Stimulated activated memory B cell treated with anti-CD40 and anti-IgM and Interleukin-4, amounts not matched to agents 10 μg/mL and 1 μg/mL and 100 μg/mL, for 72 hours (primary cell): Measurements from ENCODE around the gene ZIC3.

Source experiments
- ATAC-seq: fragments of 150-1000 bp; cut with Tn5 transposase; 2 replicates; pipeline ENCODE4 v1.10.0; 2021
- H3K27ac Mint-ChIP-seq: one replicate; pipeline ENCODE4 v1.8.0; 2022; ENCODE audit warnings: mild to moderate bottlenecking, mixed read lengths
- H3K27me3 Mint-ChIP-seq: one replicate; pipeline ENCODE4 v1.8.0; 2022; ENCODE audit warnings: mixed read lengths
- H3K36me3 Mint-ChIP-seq: one replicate; pipeline ENCODE4 v1.8.0; 2022; ENCODE audit warnings: mixed read lengths
- H3K4me1 Mint-ChIP-seq: one replicate; pipeline ENCODE4 v1.8.0; 2022; ENCODE audit warnings: mixed read lengths
- H3K4me3 Mint-ChIP-seq: one replicate; pipeline ENCODE4 v1.8.0; 2022; ENCODE audit warnings: mild to moderate bottlenecking, moderate library complexity, mixed read lengths
- H3K9me3 Mint-ChIP-seq: one replicate; pipeline ENCODE4 v1.8.0; 2022; ENCODE audit warnings: mixed read lengths

Gene ZIC3

GRCh38 chrX:137567682-137568232 is 1.8 kb downstream of the ZIC3 start:
- Mint-ChIP-seq H3K27ac (no peak overlapping the region), H3K27me3 (peaks cover 65% of the 10 kb centered on the region), H3K36me3 (no peaks in the 10 kb centered on the region), H3K9me3 (peaks cover 4% of the 10 kb centered on the region), H3K4me1 (peaks cover 5% of the 10 kb centered on the region), H3K4me3 (no peak overlapping the region)
- no peak for ATAC-seq

DNA sequence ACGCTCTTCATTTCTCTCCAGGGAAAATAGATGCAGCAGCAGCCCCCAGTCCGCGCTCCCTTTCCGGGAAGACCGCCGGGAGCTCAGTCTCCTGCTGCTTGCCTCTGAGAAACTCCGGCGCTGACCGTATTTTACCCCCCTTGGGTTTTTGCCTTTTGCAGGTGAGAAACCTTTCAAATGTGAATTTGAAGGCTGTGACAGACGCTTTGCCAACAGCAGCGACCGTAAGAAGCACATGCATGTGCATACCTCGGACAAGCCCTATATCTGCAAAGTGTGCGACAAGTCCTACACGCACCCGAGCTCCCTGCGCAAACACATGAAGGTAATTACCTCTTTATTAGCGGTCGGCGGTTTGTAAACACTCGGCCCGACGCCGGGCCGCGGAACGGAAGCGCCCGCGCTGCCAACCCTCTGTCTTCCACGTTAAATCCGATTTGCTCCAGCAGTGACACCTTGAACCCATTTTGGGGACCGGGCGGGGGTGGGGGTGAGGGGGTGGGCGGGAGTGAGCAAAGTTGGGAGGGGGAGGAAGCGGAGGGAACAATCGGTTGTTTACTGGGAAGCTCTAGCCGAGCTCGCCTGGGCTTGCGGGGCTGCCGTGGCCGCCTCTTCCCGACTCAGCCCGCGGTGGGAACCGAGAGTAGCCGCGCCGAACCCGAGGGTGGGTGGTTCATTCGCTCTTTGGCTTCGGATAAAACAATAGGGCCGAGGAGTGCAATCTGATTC is 3.0 kb downstream of the ZIC3 start:
- H3K36me3 Mint-ChIP-seq: no peaks in the 10 kb centered on the region
- peaks cover 63% of the 10 kb centered on the region for H3K27me3 Mint-ChIP-seq
- H3K9me3 Mint-ChIP-seq: peaks cover 4% of the 10 kb centered on the region
- H3K27ac Mint-ChIP-seq: no peak overlapping the region
- H3K4me1 Mint-ChIP-seq: peaks cover 5% of the 10 kb centered on the region
- H3K4me3 Mint-ChIP-seq: no peak overlapping the region
- no peak for ATAC-seq

DNA sequence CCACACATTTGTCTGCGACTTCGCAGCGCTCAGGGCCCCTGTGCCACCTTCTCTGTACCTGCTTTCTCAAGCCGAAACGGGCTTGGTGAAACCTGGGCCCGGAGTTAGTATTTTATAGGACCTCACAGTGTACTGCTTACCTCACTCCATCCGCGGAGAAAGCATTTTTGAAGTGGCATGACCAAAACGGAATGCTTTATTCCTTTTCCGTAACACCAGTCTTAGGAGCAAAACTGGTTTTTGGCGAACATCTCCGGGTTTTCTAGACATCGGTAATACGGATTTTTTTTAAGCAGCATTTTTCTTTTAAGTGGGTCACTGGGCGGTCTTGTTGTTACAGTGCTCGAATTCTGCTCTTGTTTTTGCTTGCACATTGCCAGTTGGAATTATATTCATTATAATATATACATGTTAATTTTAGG is 3.6 kb downstream of the ZIC3 start:
- no peaks in the 10 kb centered on the region for H3K36me3 Mint-ChIP-seq
- ATAC-seq: no peak
- H3K4me3 Mint-ChIP-seq: no peak overlapping the region
- peaks cover 59% of the 10 kb centered on the region for H3K27me3 Mint-ChIP-seq
- peaks cover 4% of the 10 kb centered on the region for H3K9me3 Mint-ChIP-seq
- peaks cover 5% of the 10 kb centered on the region for H3K4me1 Mint-ChIP-seq
- no peak overlapping the region for H3K27ac Mint-ChIP-seq

- ATAC-seq: no peak
- Mint-ChIP-seq H3K9me3 (no peaks in the 10 kb centered on the region), H3K27me3 (peaks cover 27% of the 10 kb centered on the region), H3K27ac (no peak overlapping the region), H3K4me1 (no peaks in the 10 kb centered on the region), H3K4me3 (no peak overlapping the region), H3K36me3 (no peaks in the 10 kb centered on the region)
Measured at GRCh38 chrX:137573324-137574101, 7.6 kb downstream of the ZIC3 start.

DNA sequence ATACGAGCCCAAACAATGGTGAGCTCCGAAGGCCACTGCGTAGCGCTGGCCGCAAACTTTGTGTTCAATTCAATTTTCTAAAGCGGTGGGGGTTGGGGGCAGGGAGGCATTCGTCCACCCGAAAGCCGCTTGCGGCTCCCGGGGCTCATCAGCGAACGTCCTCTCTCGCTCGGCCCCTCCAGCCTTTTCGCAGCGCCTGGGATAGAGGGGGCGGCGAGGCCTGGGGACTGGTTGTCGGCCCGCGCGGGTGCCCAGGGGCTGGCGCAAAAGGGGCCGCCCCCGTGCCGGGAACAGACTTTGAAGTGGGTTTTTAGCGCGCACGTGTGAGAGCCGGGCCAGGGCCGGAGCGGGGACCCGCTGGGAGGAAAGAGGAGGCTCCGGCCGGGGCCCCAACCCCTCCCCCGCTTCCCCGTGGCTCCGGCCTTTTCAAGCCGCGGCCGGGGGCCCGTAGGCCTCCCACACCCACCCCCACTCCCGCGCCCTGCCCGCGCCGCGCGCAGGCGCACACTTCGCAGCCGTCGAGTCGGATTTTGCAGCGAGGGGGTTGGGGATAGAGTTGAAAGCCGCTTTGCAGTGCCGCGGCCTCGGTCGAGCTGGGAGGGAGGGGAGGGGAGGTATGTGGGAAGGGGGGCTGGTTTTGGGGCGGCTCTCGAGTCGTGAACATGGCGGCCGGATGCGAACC is 8.3 kb downstream of the ZIC3 start:
- peaks cover 25% of the 10 kb centered on the region for H3K27me3 Mint-ChIP-seq
- H3K4me1 Mint-ChIP-seq: no peaks in the 10 kb centered on the region
- H3K9me3 Mint-ChIP-seq: no peaks in the 10 kb centered on the region
- no peak overlapping the region for H3K4me3 Mint-ChIP-seq
- ATAC-seq: no peak
- H3K36me3 Mint-ChIP-seq: no peaks in the 10 kb centered on the region
- no peak overlapping the region for H3K27ac Mint-ChIP-seq

- Mint-ChIP-seq H3K9me3 (no peaks in the 10 kb centered on the region), H3K27ac (no peak overlapping the region)
Measured at GRCh38 chrX:137574784-137575293, 8.9 kb downstream of the ZIC3 start.

DNA sequence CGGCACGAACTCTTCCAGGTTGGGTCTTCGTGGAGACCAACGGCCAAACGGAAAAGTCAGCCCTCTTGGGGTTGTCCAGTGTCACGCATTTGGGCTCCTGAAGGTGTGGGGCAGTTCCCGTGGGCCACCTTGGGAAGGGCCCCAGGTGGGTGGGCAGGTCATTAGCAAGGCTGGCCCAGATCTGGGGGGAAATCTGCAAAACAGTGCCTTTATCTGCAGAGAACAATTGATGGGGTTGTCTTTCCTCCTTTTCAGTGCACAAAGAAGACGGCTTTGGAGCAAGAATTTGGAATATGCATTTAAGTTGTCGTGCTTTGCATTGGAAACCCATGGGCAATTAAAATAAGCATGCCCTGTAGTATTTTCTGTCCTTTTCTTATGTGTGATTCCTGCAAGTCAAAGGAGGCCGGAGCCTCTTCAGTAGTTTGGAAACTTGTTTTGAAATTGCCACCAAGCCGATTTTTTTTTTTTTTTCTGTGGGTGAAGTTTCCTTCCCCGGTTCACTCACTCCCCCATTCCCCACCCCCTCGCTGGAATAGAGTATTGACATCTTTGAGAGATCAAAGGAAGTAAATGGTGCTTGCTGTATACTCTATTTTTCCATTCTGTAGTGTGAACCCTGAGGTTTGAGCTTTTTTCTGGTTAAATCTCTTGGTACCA is 9.8 kb downstream of the ZIC3 start:
- no peaks in the 10 kb centered on the region for H3K36me3 Mint-ChIP-seq
- no peaks in the 10 kb centered on the region for H3K9me3 Mint-ChIP-seq
- H3K4me3 Mint-ChIP-seq: no peak overlapping the region
- peaks cover 16% of the 10 kb centered on the region for H3K27me3 Mint-ChIP-seq
- ATAC-seq: no peak
- H3K27ac Mint-ChIP-seq: no peak overlapping the region
- no peaks in the 10 kb centered on the region for H3K4me1 Mint-ChIP-seq

More at GRCh38 chrX:137574784-137575293, 8.9 kb downstream of the ZIC3 start:
- no peak for ATAC-seq
- H3K36me3 Mint-ChIP-seq: no peaks in the 10 kb centered on the region
- no peak overlapping the region for H3K4me3 Mint-ChIP-seq
- H3K27me3 Mint-ChIP-seq: peaks cover 25% of the 10 kb centered on the region
- H3K4me1 Mint-ChIP-seq: no peaks in the 10 kb centered on the region

DNA sequence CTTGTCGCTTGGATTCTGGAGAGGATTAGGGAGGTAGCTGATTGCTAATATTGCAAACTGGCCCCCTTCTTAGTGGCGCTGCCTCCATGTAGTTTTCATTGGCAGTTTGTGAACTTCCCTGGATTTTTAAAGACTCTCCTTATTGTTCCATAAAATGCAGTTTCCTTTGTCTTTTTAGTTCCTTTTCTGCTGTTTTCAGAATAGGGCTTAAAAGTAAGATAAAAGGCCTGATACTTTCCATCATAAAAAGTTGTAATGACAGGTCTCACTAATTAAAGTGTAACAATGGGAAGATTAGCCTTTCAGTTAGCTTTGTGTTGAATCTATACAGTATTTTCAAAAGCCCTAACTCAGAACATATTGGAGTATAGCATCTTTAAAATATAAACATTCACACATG is 21.2 kb downstream of the ZIC3 start:
- Mint-ChIP-seq H3K27me3 (peaks cover 5% of the 10 kb centered on the region), H3K27ac (no peak overlapping the region), H3K4me3 (no peak overlapping the region), H3K4me1 (no peaks in the 10 kb centered on the region), H3K36me3 (no peaks in the 10 kb centered on the region), H3K9me3 (no peaks in the 10 kb centered on the region)
- no peak for ATAC-seq

GRCh38 chrX:137600769-137601168 is 34.8 kb downstream of the ZIC3 start:
- no peak overlapping the region for H3K27ac Mint-ChIP-seq
- H3K4me3 Mint-ChIP-seq: no peak overlapping the region
- ATAC-seq: no peak
- H3K27me3 Mint-ChIP-seq: no peaks in the 10 kb centered on the region
- H3K4me1 Mint-ChIP-seq: no peaks in the 10 kb centered on the region
- H3K9me3 Mint-ChIP-seq: peaks cover 3% of the 10 kb centered on the region
- no peaks in the 10 kb centered on the region for H3K36me3 Mint-ChIP-seq
